Chondrocyte (in vitro differentiated cells): Measurements from ENCODE around the gene CCDC27. TPM values are rescaled to one million over a fixed set of nuclear protein-coding genes. Genes with fewer than 3 reads are reported as not detected.

Experiments used
- DNase-seq: peaks from one replicate; pipeline ENCODE4 v3.0.0; 2021; ENCODE audit warnings: mixed read lengths, low spot score
- H3K27ac Mint-ChIP-seq: one replicate; pipeline ENCODE4 v1.8.0; 2021; ENCODE audit warnings: mild to moderate bottlenecking, moderate library complexity, mixed read lengths; ENCODE audit not compliant: unreplicated experiment
- H3K27me3 Mint-ChIP-seq: 2 replicates; pipeline ENCODE4 v1.8.0; 2021; ENCODE audit warnings: low read depth, mixed read lengths
- H3K36me3 Mint-ChIP-seq: 2 replicates; pipeline ENCODE4 v1.8.0; 2021; ENCODE audit warnings: low read depth, mixed read lengths
- H3K4me1 Mint-ChIP-seq: 2 replicates; pipeline ENCODE4 v1.8.0; 2021; ENCODE audit warnings: low read depth, mild to moderate bottlenecking, mixed read lengths
- H3K4me3 Mint-ChIP-seq: one replicate; pipeline ENCODE4 v1.8.0; 2021; ENCODE audit warnings: mild to moderate bottlenecking, moderate library complexity, mixed read lengths; ENCODE audit not compliant: unreplicated experiment
- H3K9me3 Mint-ChIP-seq: 2 replicates; pipeline ENCODE4 v1.8.0; 2021; ENCODE audit warnings: low read depth, mixed read lengths
- long read RNA-seq: library from polyadenylated mRNA; stranded (forward); transcript quantifications from one replicate; pipeline ENCODE4 v2.0.0, GENCODE V29; 2021
- total RNA-seq: library from RNA; stranded (reverse); gene quantifications from 3 replicates; pipeline ENCODE4 v1.2.1, GENCODE V29; 2021
- TF ChIP-seq, protein P1 (sequence below): fragments of 200-600 bp; sonication (generic); IDR thresholded peaks from 2 replicates; pipeline ENCODE4 v1.5.0; 2021; ENCODE audit warnings: antibody characterized with exemption, mild to moderate bottlenecking, moderate library complexity

The CCDC27 gene
- total RNA-seq = not detected in 3 replicates
- long read RNA-seq = 0 reads

- no peak within 1 kb of the TSS for H3K27ac Mint-ChIP-seq
- peaks cover 8% of the 10 kb centered on the region for H3K4me1 Mint-ChIP-seq
- peaks cover 19% of the 10 kb centered on the region for H3K27me3 Mint-ChIP-seq
- H3K9me3 Mint-ChIP-seq = no peaks in the 10 kb centered on the region
- H3K4me3 Mint-ChIP-seq = no peak within 1 kb of the TSS
- no peak for DNase-seq
- TF ChIP-seq, protein P1, sequence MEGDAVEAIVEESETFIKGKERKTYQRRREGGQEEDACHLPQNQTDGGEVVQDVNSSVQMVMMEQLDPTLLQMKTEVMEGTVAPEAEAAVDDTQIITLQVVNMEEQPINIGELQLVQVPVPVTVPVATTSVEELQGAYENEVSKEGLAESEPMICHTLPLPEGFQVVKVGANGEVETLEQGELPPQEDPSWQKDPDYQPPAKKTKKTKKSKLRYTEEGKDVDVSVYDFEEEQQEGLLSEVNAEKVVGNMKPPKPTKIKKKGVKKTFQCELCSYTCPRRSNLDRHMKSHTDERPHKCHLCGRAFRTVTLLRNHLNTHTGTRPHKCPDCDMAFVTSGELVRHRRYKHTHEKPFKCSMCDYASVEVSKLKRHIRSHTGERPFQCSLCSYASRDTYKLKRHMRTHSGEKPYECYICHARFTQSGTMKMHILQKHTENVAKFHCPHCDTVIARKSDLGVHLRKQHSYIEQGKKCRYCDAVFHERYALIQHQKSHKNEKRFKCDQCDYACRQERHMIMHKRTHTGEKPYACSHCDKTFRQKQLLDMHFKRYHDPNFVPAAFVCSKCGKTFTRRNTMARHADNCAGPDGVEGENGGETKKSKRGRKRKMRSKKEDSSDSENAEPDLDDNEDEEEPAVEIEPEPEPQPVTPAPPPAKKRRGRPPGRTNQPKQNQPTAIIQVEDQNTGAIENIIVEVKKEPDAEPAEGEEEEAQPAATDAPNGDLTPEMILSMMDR = no peak
- H3K36me3 Mint-ChIP-seq = no peaks in the 10 kb centered on the region
These were observed at the start of gene CCDC27 for GRCh38 chr1:3752400-3752945. CCDC27 (plus strand) TSS chr1:3752450; CDS start chr1:3752482, 32 bp downstream.

DNA sequence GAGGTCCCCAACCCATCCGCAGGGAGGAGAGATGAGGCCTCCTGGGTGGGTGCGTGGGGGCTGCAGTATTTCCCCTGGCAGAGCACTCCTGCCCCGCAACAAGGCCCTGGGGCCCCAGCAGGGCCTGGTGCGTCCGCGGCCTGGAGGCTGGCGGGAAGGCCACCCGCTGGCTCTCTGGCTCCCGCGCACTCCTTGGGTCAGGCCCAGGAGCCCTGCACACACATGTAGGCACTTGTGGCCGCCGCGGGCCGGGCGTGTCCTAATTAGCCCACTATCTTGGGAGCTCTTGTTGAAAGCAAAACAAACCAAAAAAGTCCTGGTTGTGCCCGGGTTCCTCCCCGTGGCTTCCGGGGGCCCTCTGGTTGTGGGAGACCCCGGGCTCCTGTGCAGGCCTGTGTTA, 49.7 kb upstream of the CCDC27 start:
- TF ChIP-seq, protein P1 = no peak
- no peaks in the 10 kb centered on the region for H3K36me3 Mint-ChIP-seq
- no peak overlapping the region for H3K27ac Mint-ChIP-seq
- H3K9me3 Mint-ChIP-seq = no peaks in the 10 kb centered on the region
- H3K4me3 Mint-ChIP-seq = no peak overlapping the region
- peaks cover 27% of the 10 kb centered on the region for H3K27me3 Mint-ChIP-seq
- peaks cover 5% of the 10 kb centered on the region for H3K4me1 Mint-ChIP-seq
- DNase-seq = no peak

DNA sequence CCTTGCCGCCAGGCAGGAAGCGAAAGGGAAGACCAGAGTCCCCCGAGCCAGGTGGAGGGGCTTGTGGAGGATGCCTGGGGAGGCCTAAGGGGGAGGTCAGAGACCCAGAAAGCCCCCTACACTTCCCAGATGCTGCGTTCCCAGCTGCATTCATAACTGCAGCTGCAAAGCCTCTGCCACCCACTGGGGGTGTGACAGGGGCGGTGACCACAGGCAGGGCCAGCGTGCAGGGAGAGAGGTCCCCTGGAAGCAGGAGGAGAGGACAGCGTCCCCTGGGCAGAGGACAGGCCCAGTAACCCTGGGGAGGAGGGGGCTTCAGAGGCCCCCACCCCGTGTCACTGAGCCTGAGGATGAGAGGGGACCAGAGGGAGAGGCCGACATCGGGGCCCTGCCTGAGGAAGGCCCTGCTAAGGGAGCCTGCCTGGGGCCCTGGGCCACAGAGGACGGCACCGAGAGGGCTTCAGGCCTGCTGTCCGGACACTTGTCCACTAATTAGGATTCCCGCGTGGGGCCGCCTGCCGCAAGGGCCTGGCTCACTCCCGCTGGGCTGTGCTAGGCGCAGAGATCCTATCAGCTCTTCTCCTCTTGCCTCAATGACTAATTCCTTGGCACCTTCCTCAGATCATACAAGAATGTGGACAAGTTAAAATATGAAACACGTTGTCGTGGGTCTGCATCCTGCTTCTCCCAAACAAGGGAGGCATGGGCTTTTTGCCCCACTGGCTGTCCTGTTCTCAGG, 49.1 kb upstream of the CCDC27 start:
- no peak overlapping the region for H3K27ac Mint-ChIP-seq
- peaks cover 30% of the 10 kb centered on the region for H3K27me3 Mint-ChIP-seq
- TF ChIP-seq, protein P1 = peak; percentile 37
- H3K4me3 Mint-ChIP-seq = no peak overlapping the region
- DNase-seq = no peak
- no peaks in the 10 kb centered on the region for H3K36me3 Mint-ChIP-seq
- H3K4me1 Mint-ChIP-seq = peaks cover 5% of the 10 kb centered on the region
- H3K9me3 Mint-ChIP-seq = no peaks in the 10 kb centered on the region

DNA sequence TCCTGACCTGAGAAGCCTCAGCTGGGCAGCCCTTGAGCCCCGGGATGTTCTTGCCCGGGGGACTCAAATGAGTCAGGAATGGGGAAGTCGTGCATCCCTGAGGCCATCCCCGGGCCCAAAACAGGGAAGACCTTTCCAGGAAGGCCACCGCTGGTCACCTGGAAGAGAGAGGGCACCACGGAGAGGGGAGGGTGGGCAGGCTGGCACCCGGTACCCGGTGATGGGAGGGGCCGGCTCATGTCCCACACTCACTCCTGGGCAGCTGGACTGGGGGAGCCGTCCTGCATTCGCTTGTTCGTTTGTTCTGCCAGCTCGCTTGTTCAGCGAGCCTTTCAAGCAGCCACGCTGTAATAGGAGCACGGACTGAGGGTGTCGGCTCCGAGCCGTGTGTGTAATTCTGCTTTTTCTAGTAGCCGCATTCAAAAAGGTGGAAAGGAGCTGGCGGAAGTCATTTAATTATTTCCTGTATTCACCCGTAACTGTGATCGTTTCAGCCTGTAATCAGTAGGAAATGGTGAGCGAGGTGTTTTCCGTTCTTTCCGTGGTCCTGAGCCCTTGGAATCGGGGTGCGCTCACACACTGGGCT, 48.4 kb upstream of the CCDC27 start:
- H3K4me3 Mint-ChIP-seq = no peak overlapping the region
- H3K36me3 Mint-ChIP-seq = no peaks in the 10 kb centered on the region
- H3K4me1 Mint-ChIP-seq = peaks cover 5% of the 10 kb centered on the region
- no peak overlapping the region for H3K27ac Mint-ChIP-seq
- DNase-seq = no peak
- TF ChIP-seq, protein P1 = no peak
- peaks cover 27% of the 10 kb centered on the region for H3K27me3 Mint-ChIP-seq
- no peaks in the 10 kb centered on the region for H3K9me3 Mint-ChIP-seq

GRCh38 chr1:3705341-3705950, 46.8 kb upstream of the CCDC27 start:
- H3K9me3 Mint-ChIP-seq = no peaks in the 10 kb centered on the region
- H3K4me3 Mint-ChIP-seq = no peak overlapping the region
- DNase-seq = no peak
- TF ChIP-seq, protein P1 = no peak
- H3K27me3 Mint-ChIP-seq = peaks cover 21% of the 10 kb centered on the region
- no peaks in the 10 kb centered on the region for H3K36me3 Mint-ChIP-seq
- H3K4me1 Mint-ChIP-seq = peaks cover 5% of the 10 kb centered on the region
- H3K27ac Mint-ChIP-seq = no peak overlapping the region
